Right lobe of liver (tissue), 6 donors: Measurements from ENCODE around the gene CKAP5. TPM values are rescaled to one million over a fixed set of nuclear protein-coding genes. Genes with fewer than 3 reads are reported as not detected.
A peak's percentile ranks its signal among the peaks of the same experiment; 100 is the strongest.

Experiments
- ATAC-seq, 4 donors: fragments of 200-7000 bp; cut with Tn5 transposase; one replicate each; pipeline ENCODE4 v1.9.1; 2020; ENCODE audit warnings: mild to moderate bottlenecking in 4 of 4, moderate library complexity in 4 of 4
- DNase-seq, 3 donors: peaks; one replicate each; pipeline ENCODE4 v3.0.0-alpha.2; 2020
- H3K27ac ChIP-seq, 3 donors: fragments of 200-600 bp; one replicate each; pipeline ENCODE4 v1.8.0; 2022
- H3K27me3 ChIP-seq, 2 donors: fragments of 200-600 bp; one replicate each; pipeline ENCODE4 v1.8.0; 2022
- H3K36me3 ChIP-seq, 4 donors: fragments of 200-600 bp; sonication (generic) in 1 of 4; one replicate each; pipeline versions ENCODE4 v1.5.1 to v1.8.0; 2017 to 2022; ENCODE audit warnings: control low read depth in 1 of 4
- H3K4me1 ChIP-seq, 4 donors: fragments of 200-600 bp; sonication (generic) in 1 of 4; one replicate each; pipeline versions ENCODE4 v1.5.1 to v1.8.0; 2017 to 2022; ENCODE audit warnings: control low read depth in 1 of 4
- H3K4me3 ChIP-seq, 3 donors: fragments of 200-600 bp; one replicate each; pipeline ENCODE4 v1.8.0; 2022
- H3K9me3 ChIP-seq, 4 donors: fragments of 200-600 bp; sonication (generic) in 1 of 4; one replicate each; pipeline versions ENCODE4 v1.5.1 to v1.8.0; 2017 to 2022; ENCODE audit warnings: control low read depth in 1 of 4
- POLR2A ChIP-seq: fragments of 450-650 bp; IDR thresholded peaks from one replicate; pipeline ENCODE4 v1.6.1; 2017; ENCODE audit warnings: antibody characterized with exemption, mild to moderate bottlenecking
- WGBS: methylation state at CpG from one replicate; pipeline ENCODE4 v1.1.6; 2018; ENCODE audit warnings: low coverage, low lambda C conversion rate; ENCODE audit not compliant: insufficient coverage; ENCODE audit errors: missing lambda C conversion rate; 5-methylcytosine and 5-hydroxymethylcytosine counted together
- intact Hi-C, 2 donors: fragments of 100-400 bp; cut with DNase I; formaldehyde crosslinking; loops; one replicate each; pipeline versions ENCODE4 v1.11.2 to v1.14.1; 2022
- total RNA-seq, 6 experiments: library from RNA; depleted of rRNA in 2 of 6; stranded (reverse); fragments of >200 nt in 2 of 6; fragmentation: NEBNext Ultra II Directional in 3 of 6; extraction: Animal tissue kit (Norgen Biotek cat#: 25700) in 3 of 6; gene quantifications; one replicate each; pipeline versions ENCODE4 v1.1.0 to v1.2.4, GENCODE V29; 2016 to 2023
- TF ChIP-seq, protein P1 (sequence below), 4 donors: fragments of 200-600 bp in 3 of 4; fragments of 450-650 bp in 1 of 4; IDR thresholded peaks; one replicate each; pipeline versions ENCODE4 v1.5.1 to v1.8.0; 2016 to 2022; ENCODE audit warnings: antibody characterized with exemption in 4 of 4, mild to moderate bottlenecking in 2 of 4
- donor health status: DM: no; HTN: yes; CAD: no.
- donor health status: DM: no; HTN: no; CAD: no.
- donor health status: DM: no; HTN: no; CAD: no.
- donor health status: DM: no; HTN: yes; CAD: no.
- donor health status: DM: no; HTN: yes; CAD: no.

The CKAP5 gene
- total RNA-seq, 6 experiments from 2014 or later = 12.9 to 30.2 (median 21.2) TPM

DNA sequence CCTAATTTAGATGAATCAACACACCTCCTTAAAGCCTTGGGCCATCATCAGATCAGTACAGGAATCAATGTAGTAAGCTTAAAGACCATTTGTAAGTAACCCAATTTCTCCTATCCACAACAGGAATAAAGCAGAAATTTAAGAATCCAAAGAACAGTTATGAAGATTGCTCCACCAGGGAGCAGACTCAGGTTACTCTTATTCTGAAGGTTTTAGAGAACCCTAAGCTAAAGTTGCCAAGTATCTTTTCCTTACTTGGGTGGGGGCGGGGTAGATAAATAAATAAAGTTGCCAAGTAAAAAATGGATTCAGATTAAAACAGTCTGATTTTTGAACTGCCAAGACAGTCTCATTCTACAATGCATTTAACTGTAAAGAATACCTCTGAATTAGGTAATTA, 18.1 kb downstream of the CKAP5 start:
- DNase-seq = no peak
- TF ChIP-seq POLR2A = no peak
- TF ChIP-seq, protein P1, sequence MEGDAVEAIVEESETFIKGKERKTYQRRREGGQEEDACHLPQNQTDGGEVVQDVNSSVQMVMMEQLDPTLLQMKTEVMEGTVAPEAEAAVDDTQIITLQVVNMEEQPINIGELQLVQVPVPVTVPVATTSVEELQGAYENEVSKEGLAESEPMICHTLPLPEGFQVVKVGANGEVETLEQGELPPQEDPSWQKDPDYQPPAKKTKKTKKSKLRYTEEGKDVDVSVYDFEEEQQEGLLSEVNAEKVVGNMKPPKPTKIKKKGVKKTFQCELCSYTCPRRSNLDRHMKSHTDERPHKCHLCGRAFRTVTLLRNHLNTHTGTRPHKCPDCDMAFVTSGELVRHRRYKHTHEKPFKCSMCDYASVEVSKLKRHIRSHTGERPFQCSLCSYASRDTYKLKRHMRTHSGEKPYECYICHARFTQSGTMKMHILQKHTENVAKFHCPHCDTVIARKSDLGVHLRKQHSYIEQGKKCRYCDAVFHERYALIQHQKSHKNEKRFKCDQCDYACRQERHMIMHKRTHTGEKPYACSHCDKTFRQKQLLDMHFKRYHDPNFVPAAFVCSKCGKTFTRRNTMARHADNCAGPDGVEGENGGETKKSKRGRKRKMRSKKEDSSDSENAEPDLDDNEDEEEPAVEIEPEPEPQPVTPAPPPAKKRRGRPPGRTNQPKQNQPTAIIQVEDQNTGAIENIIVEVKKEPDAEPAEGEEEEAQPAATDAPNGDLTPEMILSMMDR (IDR thresholded peaks at IDR 0.05) = no peak
- H3K36me3 ChIP-seq = no peaks in the 10 kb centered on the region
- no peak overlapping the region for H3K27ac ChIP-seq
- H3K4me1 ChIP-seq = peaks cover 0 to 17% (median 4%) of the 10 kb centered on the region in 4 donors
- intact Hi-C loops = no loop called here
- H3K9me3 ChIP-seq = no peaks in the 10 kb centered on the region
- no peaks in the 10 kb centered on the region for H3K27me3 ChIP-seq
- ATAC-seq = no peak
- no peak overlapping the region for H3K4me3 ChIP-seq
- 70% methylated on average over 1 of the region's 1 CpG for WGBS

DNA sequence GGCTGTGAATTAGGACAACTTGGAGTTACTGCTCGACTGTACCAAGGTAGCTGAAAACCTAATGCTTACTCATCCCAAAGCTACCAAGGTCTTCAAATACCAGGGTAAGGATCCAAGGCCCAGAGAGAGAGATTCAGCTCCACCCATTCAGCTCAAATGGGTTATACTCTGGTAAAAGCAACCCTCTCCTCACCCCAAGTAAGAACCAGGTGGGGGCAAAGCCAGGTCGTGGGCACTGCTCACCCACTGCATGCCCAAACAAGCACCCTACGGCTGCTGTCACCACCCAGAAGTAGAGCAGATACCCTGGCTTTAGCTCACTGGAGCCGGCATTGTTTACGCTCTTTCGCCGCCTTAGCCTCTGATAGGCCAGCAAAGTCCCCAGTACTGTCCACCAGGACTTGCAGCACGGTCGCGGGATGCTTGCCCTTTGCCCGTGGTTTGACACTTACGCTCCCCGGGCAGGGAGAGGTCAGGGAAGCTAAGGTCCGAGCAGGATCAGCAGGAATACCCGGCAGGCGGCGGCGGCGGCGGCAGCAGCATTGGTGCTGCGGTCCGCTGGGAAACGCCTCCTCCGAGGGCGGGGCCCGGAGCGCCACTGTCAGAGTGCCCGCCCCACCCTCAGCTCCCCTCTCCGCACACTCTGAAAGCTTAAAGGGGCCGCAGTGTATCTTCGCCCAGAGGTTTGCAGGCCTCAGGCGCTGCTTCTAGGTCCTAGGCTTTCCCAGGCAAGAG, 19.6 kb downstream of the CKAP5 start:
- Histone ChIP-seq H3K27me3 (no peaks in the 10 kb centered on the region), H3K9me3 (no peaks in the 10 kb centered on the region), H3K27ac (peak overlapping the region in 2 of 3 donors; percentile 29 to 60), H3K4me1 (peaks cover 0 to 17% (median 4%) of the 10 kb centered on the region in 4 donors), H3K4me3 (peak overlapping the region; percentile 30 to 47 (median 32)), H3K36me3 (no peaks in the 10 kb centered on the region)
- WGBS = 2% methylated on average over 18 of the region's 32 CpGs
- TF ChIP-seq, protein P1 (IDR thresholded peaks at IDR 0.05) = peak in 3 of 4 donors; percentile 9 to 10 (median 9)
- no peak for TF ChIP-seq POLR2A
- ATAC-seq (peak; percentile 99 to 100 (median 99)), DNase-seq (peak; percentile 91 to 97 (median 95))
- intact Hi-C loops = no loop called here

DNA sequence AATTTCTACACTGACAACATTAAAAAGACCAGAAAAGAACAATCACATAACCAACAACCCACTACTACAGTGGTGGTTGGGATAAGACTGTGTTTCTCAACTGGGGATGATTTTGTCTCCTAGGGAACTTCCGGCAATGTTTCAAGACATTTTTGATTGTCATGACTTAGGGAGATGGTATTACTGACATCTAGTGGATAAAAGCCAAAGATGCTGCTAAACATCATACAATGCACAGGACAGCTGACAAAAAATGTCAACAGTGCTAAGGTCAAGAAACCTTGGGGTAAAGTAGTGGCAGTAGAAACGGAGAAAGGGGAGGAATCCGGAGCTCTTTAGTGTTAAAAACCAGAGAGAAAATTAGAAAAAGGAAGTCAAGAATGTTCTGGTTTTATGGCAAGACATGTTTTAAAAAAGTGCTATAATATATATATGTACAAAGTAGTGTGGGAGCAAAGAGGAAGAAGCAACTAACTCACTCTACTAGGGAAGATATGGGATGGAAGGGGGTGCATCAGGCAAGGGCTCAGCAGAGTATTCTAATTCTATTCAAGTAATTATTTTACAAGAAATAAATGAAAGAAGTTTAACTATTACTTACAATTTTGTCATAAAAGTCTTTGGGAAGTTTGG, 37.2 kb downstream of the CKAP5 start:
- TF ChIP-seq POLR2A = no peak
- TF ChIP-seq, protein P1 (IDR thresholded peaks at IDR 0.05) = peak; percentile 13 to 28 (median 23)
- peaks cover 0 to 24% (median 10%) of the 10 kb centered on the region in 4 donors for H3K36me3 ChIP-seq
- intact Hi-C loops = no loop called here
- no peak overlapping the region for H3K4me3 ChIP-seq
- H3K4me1 ChIP-seq = no peaks in the 10 kb centered on the region
- no peaks in the 10 kb centered on the region for H3K27me3 ChIP-seq
- peak; percentile 38 to 58 (median 46) for ATAC-seq
- 59% methylated on average over 3 of the region's 3 CpGs for WGBS
- no peak overlapping the region for H3K27ac ChIP-seq
- no peaks in the 10 kb centered on the region for H3K9me3 ChIP-seq
- DNase-seq = no peak

DNA sequence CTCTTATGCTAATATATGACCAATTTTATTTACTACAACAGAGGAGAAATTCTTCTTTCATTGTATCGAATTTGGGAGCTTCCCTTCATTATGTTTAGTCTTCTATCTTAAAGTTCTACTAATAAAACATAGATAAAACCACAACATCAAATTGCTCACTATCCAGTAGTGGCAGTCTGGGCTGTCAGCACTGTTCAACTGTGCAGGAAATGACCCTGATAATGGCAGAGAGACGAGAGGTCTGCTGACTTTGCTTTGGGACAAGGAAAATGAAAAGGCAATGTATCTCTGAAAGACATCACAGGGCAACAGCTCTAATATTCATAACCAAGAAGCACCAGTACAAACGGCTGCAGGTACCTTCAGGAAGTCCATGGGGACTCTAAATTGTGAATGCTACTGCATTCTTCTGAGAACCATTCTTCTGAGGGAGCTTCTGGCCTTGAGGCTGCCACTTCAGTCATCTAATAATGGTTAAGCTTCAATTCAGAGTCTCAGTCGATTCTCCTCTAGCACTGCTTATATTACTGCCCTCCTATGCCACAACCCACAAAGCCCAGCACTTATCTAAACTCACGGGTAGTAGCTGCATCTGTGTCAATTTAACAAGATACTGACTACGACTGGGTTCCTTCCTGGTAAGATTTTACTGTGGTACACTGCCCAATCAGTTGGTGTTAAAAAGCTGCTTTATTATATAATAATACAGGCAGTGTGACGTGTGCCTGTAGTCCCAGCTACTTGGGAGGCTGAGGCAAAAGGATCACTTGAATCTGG, 44.2 kb downstream of the CKAP5 start:
- Histone ChIP-seq H3K4me3 (no peak overlapping the region), H3K9me3 (no peaks in the 10 kb centered on the region), H3K4me1 (no peaks in the 10 kb centered on the region), H3K27me3 (no peaks in the 10 kb centered on the region), H3K27ac (no peak overlapping the region), H3K36me3 (peaks cover 0 to 11% (median 0%) of the 10 kb centered on the region in 4 donors)
- 77% methylated on average over 4 of the region's 7 CpGs for WGBS
- ATAC-seq = peak in 3 of 4 donors; percentile 17 to 54 (median 43)
- no peak for TF ChIP-seq POLR2A
- TF ChIP-seq, protein P1 (IDR thresholded peaks at IDR 0.05) = no peak
- intact Hi-C loops = no loop called here
- DNase-seq = no peak
